Colon (tissue), 2 donors: ENCODE measurements around the gene KLF18.
"Not testable (repeated sequence)": the region's sequence is repeated elsewhere in the genome, so short reads cannot be mapped to it uniquely, and the experiment has no call there.

Experiments used
- FAIRE-seq: peaks from 2 replicates; lab custom pipeline; 2012; peaks lifted over from hg19 to GRCh38; lab: Jason Lieb, UNC
- donor health status: control.
- donor health status: control.

KLF18 gene

GRCh38 chr1:44141531-44141930 lies at the start of gene KLF18:
Gene KLF18, minus strand, starts transcription at chr1:44141631. Its CDS starts 0 bp downstream, at chr1:44141631.
- FAIRE-seq: no peak

GRCh38 chr1:44174630-44175029 lies 33.2 kb upstream of the KLF18 start:
- no peak for FAIRE-seq

DNA sequence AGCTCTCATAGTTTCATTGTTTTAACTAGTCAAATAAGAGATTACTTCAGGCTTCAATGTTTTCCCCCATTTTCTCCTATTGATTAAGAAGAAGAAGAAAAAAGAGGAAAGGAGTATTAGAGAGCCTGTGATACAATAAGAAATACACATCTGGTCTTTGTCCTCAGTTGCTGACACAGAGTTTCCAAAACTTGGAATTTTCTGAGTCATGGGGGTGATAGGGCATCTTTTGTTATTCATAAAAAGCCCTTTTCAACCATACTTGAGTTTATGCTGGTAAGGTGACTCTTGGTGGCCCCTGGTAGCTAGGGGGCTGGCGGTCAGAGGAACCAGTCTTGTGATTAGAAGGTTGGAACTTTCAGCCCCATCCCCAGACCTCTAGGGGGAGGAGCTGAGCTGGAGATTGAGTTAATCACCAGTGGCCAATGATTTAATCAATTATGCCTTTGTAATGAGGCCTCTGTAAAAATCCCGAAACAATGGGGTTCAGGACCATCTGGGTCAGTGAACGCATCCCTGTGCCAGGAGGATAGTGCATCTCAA lies 28.9 kb upstream of the KLF18 start:
- FAIRE-seq: no peak

GRCh38 chr1:44168520-44169098 lies 27.2 kb upstream of the KLF18 start:
- FAIRE-seq: no peak

DNA sequence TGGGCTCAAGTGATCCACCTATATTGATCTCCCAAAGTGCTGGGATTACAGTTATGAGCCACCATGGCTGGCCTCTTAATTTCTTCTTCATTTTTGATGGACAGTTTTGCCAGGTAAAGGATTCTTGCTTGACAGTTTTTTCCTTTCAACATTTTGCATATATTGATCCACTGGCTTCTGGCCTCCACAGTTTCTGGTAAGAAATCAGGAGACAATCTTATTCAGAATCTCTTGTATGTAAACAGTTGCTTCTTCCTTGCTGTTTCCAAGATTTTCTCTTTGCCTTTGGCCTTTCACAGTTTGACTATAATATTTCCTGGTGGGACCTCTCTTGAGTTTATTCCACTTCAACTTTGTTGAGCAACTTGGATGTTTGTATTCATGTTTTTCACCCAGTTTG lies 20.1 kb upstream of the KLF18 start:
- no peak for FAIRE-seq

GRCh38 chr1:44158871-44159270 lies 17.4 kb upstream of the KLF18 start:
- FAIRE-seq: no peak

DNA sequence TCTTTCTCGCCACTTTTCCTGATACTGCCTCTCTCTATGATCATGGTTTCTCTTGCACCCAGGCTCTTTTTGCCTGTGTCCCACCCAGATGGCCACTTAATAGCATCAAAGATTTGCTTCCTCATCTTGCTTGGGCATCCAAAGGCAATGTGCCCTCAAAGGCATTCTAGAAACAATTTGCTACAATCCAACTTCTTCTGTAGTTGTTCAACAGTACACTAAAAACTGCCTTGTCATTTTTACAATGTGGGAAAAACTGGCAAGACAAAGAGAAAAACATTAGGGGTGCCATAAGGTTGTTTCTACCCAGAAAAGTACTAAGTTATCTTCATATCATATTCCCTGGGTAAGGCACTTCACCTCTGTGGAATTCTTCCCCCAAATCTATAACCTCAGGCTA lies 16.5 kb upstream of the KLF18 start:
- no peak for FAIRE-seq

DNA sequence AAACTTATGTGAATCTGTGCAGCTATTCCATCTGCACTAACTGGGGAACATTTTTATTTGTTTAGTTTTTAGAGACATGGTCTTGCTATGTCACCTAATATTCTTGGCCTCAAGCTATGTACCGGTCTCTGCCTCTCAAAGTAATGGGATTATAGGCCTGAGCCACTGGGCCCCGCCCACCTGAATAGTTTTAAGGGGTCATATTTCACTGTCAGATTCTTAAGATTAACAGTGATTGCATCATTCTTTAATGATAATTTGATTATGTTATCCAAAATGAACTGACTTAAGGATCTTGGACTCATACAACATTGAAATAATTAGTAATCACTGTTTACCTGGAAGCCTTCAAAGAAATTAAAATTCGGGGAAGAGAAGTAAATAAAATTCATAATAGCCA lies 12.6 kb upstream of the KLF18 start:
- FAIRE-seq: no peak

DNA sequence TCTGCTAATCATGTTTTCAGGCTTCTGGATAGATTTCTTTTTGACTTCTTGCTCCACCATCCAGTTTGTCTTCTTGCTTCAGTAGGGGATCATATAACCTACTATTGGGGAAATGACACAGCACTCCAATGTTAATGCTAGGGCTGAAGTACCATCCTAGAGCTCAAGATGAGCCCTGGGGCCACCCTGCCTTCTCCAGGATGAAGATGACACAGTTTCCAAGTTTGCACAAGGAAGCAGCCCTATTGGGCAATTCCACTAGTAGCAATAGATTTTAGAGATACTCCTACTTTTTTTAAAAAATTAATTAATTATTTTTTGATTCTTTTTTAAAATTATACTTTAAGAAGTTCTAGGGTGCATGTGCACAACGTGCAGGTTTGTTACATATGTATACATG lies 11.3 kb upstream of the KLF18 start:
- no peak for FAIRE-seq

GRCh38 chr1:44151808-44152207 lies 10.4 kb upstream of the KLF18 start:
- no peak for FAIRE-seq

DNA sequence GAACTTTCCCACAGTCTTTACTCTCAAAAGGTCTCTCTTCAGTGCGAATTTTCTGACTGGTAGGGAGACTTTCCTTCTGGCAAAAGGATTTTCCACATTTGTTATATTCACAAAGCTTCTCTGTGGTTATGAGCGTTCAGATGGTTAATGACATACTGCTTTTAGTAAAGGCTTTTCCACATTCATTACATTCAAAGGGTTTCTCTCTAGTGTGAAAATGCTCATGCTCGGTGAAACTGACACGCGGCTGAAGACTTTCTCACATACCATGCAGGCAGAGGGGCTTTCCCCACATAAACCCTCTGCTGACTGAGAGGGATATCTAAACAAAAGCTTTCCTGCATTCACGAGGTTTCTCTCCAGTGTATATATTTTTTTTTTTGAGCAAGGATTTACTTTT lies 9.9 kb upstream of the KLF18 start:
- no peak for FAIRE-seq

DNA sequence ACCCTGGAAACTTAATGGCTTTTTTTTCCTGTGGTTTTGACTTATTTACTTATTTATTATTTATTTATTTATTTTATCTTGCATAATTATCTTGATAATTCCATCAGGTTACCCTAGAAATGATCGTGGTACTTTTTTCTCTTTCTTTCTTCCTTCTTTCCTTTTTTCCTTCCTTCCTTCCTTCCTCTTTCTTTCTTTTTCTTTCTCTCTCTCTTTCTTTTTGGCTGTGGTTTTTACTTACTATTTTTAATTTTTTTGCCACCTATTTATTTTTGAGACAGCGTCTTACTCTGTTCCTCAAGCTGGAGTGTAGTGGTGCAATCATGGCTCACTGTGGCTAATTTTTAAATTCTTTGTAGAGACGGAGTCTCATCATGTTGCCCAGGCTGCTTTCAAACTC lies 6.2 kb upstream of the KLF18 start:
- no peak for FAIRE-seq

DNA sequence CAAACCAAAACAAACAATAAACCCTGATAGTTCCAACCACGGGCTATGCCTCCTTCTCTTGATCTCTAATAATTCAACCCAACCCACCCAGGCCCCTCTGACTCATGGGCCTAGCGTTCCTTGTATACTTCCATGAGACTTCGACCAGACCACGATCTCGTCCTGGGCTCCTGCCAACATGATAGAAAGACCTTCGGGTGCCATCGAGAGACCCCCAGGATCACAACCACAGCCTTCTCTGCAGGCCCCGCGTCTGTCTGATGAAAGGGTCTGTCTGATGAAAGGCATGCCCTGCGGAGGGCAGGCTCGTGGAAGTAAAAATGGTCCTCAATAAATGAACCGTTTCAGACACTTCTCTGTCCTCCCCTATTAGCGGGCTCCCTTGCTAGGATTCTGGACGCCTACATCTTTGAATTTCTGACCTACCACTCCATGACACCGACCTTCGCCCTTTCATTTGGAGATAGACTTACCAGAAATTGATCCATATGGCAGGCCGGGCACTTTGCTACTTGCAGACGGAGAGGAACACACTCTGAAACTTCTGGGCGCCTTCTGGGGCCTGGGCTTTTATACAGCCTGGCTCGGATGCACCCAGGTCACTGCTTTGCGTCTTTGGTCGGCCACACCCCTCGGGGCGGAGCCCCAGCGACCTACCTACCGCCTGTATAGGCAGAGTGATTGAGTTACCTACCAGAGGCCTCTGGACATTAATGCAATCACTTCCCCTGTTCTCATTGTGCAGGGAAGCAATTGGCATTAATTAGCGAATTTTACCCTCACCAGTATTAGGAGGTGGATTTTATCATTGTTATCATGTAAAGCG lies 5.3 kb upstream of the KLF18 start:
- FAIRE-seq: no peak

DNA sequence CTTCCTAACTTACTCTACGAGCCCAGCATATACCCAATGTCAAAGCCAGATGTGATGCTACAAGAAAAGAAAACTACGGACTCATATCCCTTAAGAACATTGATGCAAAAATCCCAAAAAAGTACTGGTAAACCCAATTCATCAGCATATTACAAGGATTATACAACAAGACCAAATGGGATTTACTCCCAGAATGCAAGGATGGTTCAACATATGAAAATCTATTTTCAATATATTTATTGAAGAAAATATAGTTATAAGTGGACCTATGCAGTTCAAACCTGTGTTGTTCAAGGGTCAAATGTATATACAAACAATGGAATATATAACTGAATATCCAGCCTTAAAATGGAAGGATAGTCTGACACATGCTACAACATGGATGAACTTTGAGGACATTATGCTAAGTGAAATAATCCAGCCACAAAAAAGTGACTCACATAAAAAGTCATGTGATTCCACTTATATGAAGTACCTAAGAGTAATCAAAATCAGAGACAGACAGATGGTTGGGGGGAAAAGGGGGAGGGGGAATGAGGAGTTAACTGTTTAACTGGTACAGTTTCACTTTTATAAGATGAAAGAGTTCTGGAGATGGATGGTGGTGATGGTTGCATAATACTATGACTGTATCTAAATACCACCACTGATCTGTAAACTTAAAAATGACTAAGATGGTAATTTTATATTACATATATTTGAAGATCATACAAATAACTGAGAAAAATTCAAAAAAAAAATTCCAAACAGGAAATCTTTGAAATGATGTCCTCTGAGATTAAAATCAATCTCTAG lies 3.7 kb upstream of the KLF18 start:
- no peak for FAIRE-seq

DNA sequence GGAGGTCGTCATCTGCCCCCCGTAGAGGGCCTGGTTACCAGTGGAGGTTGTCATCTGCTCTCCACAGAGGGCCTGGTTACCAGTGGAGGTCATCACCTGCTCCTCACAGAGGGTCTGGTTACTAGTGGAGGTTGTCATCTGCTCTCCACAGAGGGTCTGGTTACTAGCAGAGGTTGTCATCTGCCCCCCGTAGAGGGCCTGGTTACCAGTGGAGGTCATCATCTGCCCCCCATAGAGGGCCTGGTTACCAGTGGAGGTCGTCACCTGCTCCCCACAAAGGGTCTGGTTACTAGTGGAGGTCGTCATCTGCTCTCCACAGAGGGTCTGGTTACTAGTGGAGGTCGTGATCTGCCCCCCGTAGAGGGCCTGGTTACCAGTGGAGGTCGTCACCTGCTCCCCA lies 1.9 kb downstream of the KLF18 start:
- FAIRE-seq: not testable (repeated sequence)

DNA sequence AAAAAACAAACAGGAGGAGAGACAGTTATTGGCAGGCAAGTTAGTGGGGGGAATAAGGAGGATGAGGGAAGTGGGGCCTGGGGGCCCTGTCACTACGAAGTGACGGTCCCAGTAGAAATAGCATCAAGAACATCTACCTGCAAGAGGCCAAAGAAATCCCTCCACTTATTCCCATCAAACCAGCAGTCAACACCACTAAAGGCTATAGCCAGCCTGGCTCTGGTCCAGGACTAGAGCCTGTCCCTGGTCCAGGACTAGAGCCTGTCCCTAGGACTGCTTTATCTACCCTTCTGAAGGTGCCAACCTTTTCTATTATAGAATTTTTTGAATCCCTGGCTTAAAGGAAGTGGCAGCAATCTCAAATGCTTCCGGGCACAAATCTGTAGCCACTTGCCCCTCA lies 3.2 kb downstream of the KLF18 start:
- FAIRE-seq: no peak

DNA sequence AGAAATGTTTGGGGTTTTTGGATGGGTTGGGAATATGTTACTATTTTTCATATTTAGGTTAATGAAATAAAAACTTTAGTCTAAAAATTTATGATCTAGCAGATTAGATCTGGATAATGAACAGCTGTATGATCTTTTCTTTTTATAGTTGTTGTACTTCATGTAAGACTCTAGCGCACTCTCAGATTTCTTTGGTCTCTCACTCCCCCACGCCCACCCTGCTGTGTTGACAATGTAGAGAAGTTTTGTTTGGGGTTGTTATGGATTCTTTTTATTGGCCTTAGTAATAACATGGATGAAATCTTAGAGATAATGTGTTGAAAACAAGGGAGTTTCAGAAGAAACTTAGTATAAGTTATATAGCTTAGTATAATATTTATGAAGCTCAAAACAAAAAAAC lies 5.5 kb downstream of the KLF18 start:
- FAIRE-seq: no peak

DNA sequence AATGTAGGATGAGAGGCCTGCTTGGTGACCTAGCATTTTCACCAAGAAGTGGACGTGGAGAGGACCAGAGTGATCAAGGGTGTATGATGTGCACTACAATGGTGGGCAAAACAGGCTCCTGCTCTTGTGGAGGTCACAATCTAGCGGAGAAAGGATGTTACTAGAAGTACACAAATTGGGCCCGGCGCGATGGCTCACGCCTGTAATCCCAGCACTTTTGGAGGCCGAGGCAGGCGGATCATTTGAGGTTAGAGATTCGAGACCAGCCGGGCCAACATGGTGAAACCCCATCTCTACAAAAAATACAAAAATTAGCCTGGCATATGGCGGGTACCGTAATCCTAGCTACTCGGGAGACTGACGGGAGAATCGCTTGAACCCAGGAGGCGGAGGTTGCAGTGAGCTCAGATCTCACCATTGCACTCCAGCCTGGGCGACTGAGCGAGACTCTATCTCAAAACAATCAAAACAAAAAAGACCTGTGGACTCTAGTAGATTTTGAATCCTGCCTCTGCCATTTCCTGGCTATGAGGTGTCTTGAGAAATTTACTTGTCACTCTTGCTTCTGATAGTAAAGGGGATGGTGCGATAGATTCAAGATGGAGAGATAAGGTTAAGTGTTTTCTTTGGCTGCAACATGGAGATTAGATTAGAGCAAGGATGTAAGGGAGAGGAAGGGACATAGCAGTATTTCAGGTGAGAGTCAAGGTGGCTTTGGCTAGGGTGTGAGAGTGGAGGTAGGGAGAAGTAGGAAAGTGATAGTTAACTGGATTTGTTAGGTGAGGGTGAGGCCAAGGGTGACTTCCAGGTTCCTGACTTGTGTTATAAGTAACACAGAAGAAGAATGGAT lies 7.1 kb downstream of the KLF18 start:
- no peak for FAIRE-seq

- no peak for FAIRE-seq
These were observed 10.0 kb downstream of the KLF18 start for GRCh38 chr1:44131411-44131810.

- no peak for FAIRE-seq
These were observed 11.6 kb downstream of the KLF18 start for GRCh38 chr1:44129616-44130500.

DNA sequence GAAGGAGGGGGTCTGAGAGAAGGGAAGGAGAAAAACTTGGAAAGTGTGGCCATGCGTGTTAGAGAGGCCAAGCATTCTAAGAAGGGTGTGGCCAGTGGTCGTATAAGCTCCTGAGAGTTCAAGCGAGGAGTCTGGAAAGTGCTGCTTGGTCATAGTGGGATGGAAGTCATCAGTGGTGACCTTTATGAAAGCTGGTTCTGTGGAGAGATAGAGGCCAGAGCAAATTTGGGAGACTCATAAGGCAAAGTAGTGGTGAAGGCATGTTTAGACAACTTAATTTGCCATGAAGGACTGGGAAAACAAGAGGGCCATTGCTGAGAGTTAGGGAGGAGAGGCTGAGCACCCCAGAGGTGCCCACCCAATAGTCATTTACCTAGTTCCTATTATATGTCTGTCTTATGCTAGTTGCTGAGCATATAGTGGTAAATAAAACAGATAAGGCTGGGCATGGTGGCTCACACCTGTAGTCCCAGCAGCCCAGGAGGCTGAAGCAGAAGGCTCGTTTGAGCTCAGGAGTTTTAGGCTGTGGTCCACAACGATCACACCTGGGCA lies 21.0 kb downstream of the KLF18 start:
- no peak for FAIRE-seq
